Cardiac muscle cell (in vitro differentiated cells and primary cell): ENCODE results near the gene SMIM11. TPM values are rescaled to one million over a fixed set of nuclear protein-coding genes. Genes with fewer than 3 reads are reported as not detected.

Source experiments
- DNase-seq, 2 donors: peaks; one replicate each; pipeline versions ENCODE4 v3.0.0 to v3.0.0-alpha.2; 2010 to 2017; ENCODE audit warnings: low read depth in 1 of 2, low spot score in 1 of 2
- H3K27ac ChIP-seq: fragments of 200-600 bp; sonication (generic); 2 replicates; pipeline ENCODE4 v1.5.1; 2016
- H3K27me3 ChIP-seq: fragments of 200-600 bp; sonication (generic); 2 replicates; pipeline ENCODE4 v1.6.0; 2016; ENCODE audit warnings: control low read depth
- H3K36me3 ChIP-seq: fragments of 200-600 bp; sonication (generic); 2 replicates; pipeline ENCODE4 v1.5.1; 2016; ENCODE audit warnings: control low read depth
- H3K4me1 ChIP-seq: fragments of 200-600 bp; sonication (generic); 2 replicates; pipeline ENCODE4 v1.8.1; 2017; ENCODE audit warnings: low read depth, mild to moderate bottlenecking, mixed run types
- H3K4me3 ChIP-seq: fragments of 200-600 bp; sonication (generic); 2 replicates; pipeline ENCODE4 v1.5.1; 2016; ENCODE audit warnings: mild to moderate bottlenecking
- H3K9me3 ChIP-seq: fragments of 200-600 bp; sonication (generic); 2 replicates; pipeline ENCODE4 v1.5.1; 2017; ENCODE audit warnings: low read depth, mild to moderate bottlenecking, control low read depth
- polyA plus RNA-seq: library from polyadenylated mRNA; unstranded; fragments of >200 nt; fragmentation: Nextera tagmentation; extraction: Ambion mirVana; gene quantifications from 2 replicates; pipeline ENCODE4 v1.2.1, GENCODE V29; 2016
- total RNA-seq: library from RNA; depleted of rRNA; stranded (reverse); fragments of >200 nt; gene quantifications from 2 replicates; pipeline ENCODE4 v1.2.3, GENCODE V29; 2016
- TF ChIP-seq, protein P1 (sequence below): IDR thresholded peaks from 2 replicates; pipeline ENCODE4 v1.5.1; 2012; ENCODE audit warnings: low read depth, mild to moderate bottlenecking, low read length

Gene SMIM11
- total and polyA plus RNA-seq, 2 experiments from 2014 or later, result 11.0 to 13.9 TPM

DNA sequence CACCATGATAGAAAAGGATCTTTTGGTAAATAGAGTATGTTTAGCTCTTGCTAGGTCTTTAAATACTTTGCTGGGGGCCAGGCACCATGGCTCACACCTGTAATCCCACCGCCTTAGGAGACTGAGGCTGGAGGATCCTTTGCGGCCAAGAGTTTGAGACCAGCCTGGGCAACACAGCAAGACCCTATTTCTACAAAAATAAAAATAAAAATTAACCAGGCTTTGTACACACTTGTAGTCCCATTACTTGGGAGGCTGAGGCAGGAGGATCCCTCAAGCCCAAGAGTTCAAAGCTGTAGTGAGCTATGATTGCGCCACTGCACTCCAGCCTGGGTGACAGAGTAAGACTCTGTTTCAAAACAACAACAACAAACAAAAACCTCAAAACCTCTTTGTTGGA lies 12.6 kb upstream of the SMIM11 start:
- no peaks in the 10 kb centered on the region for H3K4me1 ChIP-seq
- H3K4me3 ChIP-seq, result no peak overlapping the region
- H3K27me3 ChIP-seq, result no peaks in the 10 kb centered on the region
- H3K9me3 ChIP-seq, result no peaks in the 10 kb centered on the region
- no peaks in the 10 kb centered on the region for H3K36me3 ChIP-seq
- TF ChIP-seq, protein P1, sequence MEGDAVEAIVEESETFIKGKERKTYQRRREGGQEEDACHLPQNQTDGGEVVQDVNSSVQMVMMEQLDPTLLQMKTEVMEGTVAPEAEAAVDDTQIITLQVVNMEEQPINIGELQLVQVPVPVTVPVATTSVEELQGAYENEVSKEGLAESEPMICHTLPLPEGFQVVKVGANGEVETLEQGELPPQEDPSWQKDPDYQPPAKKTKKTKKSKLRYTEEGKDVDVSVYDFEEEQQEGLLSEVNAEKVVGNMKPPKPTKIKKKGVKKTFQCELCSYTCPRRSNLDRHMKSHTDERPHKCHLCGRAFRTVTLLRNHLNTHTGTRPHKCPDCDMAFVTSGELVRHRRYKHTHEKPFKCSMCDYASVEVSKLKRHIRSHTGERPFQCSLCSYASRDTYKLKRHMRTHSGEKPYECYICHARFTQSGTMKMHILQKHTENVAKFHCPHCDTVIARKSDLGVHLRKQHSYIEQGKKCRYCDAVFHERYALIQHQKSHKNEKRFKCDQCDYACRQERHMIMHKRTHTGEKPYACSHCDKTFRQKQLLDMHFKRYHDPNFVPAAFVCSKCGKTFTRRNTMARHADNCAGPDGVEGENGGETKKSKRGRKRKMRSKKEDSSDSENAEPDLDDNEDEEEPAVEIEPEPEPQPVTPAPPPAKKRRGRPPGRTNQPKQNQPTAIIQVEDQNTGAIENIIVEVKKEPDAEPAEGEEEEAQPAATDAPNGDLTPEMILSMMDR, result no peak
- no peak overlapping the region for H3K27ac ChIP-seq
- DNase-seq, result no peak

DNA sequence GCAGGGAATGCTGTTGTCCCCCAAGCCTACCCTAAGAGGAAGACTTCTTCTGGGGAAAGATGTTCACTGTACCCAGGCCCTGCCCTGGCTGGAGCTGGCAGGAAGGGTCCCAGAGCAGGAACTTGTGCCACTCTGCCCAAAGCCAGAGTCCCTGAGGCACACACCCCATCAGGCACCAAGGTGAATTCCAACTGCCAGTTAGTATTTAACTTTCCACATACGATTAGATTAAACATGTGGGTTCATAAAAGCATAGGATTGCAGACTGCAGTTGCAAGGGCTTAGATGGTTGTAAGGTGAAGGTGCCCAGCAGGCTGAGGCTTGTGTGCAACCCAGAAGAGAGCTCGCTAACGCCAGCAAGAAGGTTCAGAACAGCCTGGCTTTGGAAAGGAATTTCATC lies 11.6 kb upstream of the SMIM11 start, which contains the start of gene KCNE2:
KCNE2 (plus strand) TSS at position 274 of the 400 bp plus-strand sequence. CDS start 6,473 bp downstream, outside the sequence.
- no peak within 1 kb of the TSS for H3K27ac ChIP-seq
- no peak within 1 kb of the TSS for H3K4me3 ChIP-seq
- no peaks in the 10 kb centered on the region for H3K9me3 ChIP-seq
- no peak for DNase-seq
- no peaks in the 10 kb centered on the region for H3K27me3 ChIP-seq
- no peaks in the 10 kb centered on the region for H3K36me3 ChIP-seq
- H3K4me1 ChIP-seq, result no peaks in the 10 kb centered on the region
- TF ChIP-seq, protein P1, result no peak

DNA sequence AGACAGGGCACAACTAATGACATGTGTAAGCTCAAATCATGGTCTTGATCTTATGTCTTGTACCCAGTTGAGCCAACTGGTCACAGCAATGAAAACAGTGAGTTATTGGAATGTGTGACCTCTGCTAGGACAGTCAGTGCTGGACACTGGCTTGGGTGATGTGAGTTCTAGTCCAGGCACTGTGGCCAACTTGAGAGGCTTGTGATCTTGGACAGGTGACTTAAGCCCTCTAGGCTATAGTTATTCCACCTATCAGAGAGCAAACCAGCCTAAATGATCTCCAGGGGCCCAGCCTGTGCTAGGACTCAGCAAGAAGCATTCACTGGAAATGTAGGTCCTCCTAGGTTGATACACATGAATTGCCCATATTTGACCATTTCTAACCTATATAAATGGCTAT lies 10.4 kb upstream of the SMIM11 start:
- H3K4me1 ChIP-seq, result no peaks in the 10 kb centered on the region
- DNase-seq, result no peak
- H3K27me3 ChIP-seq, result no peaks in the 10 kb centered on the region
- no peak overlapping the region for H3K27ac ChIP-seq
- TF ChIP-seq, protein P1, result no peak
- no peaks in the 10 kb centered on the region for H3K36me3 ChIP-seq
- no peaks in the 10 kb centered on the region for H3K9me3 ChIP-seq
- no peak overlapping the region for H3K4me3 ChIP-seq

GRCh38 chr21:34365809-34366208 lies 9.5 kb upstream of the SMIM11 start:
- Histone ChIP-seq H3K4me1 (no peaks in the 10 kb centered on the region), H3K4me3 (no peak overlapping the region), H3K27me3 (no peaks in the 10 kb centered on the region), H3K36me3 (no peaks in the 10 kb centered on the region), H3K27ac (no peak overlapping the region), H3K9me3 (no peaks in the 10 kb centered on the region)
- TF ChIP-seq, protein P1, result no peak
- no peak for DNase-seq

- Histone ChIP-seq H3K4me3 (no peak overlapping the region), H3K9me3 (no peaks in the 10 kb centered on the region), H3K4me1 (no peaks in the 10 kb centered on the region), H3K27ac (no peak overlapping the region), H3K36me3 (no peaks in the 10 kb centered on the region), H3K27me3 (no peaks in the 10 kb centered on the region)
- peak; percentile 66 to 79 for DNase-seq
- TF ChIP-seq, protein P1, result peak; percentile 85
Measured at GRCh38 chr21:34367320-34367935, 7.9 kb upstream of the SMIM11 start.
